Trophoblast cell (in vitro differentiated cells and primary cell): Measurements from ENCODE around the gene AFAP1L1.
A peak's percentile ranks its signal among the peaks of the same experiment; 100 is the strongest.

Source experiments
- DNase-seq, 2 donors: peaks; one replicate each; pipeline ENCODE4 v3.0.0-alpha.2; 2016
- H2AFZ ChIP-seq: 2 replicates; pipeline ENCODE4 v1.6.1; 2013; ENCODE audit warnings: low read length, moderate library complexity, mild to moderate bottlenecking; ENCODE audit not compliant: insufficient read depth, poor library complexity
- H2AK5ac ChIP-seq: 2 replicates; pipeline ENCODE4 v1.6.1; 2013; ENCODE audit warnings: mild to moderate bottlenecking, low read length
- H2BK120ac ChIP-seq: 2 replicates; pipeline ENCODE4 v1.6.1; 2013; ENCODE audit warnings: low read length, mild to moderate bottlenecking, moderate library complexity; ENCODE audit not compliant: insufficient read depth, poor library complexity
- H2BK12ac ChIP-seq: 2 replicates; pipeline ENCODE4 v1.6.1; 2013; ENCODE audit warnings: mild to moderate bottlenecking, low read length, moderate library complexity
- H2BK5ac ChIP-seq: 2 replicates; pipeline ENCODE4 v1.6.1; 2013; ENCODE audit warnings: low read length, low read depth, moderate library complexity, mild to moderate bottlenecking; ENCODE audit not compliant: poor library complexity
- H3K14ac ChIP-seq: 2 replicates; pipeline ENCODE4 v1.6.1; 2013; ENCODE audit warnings: mild to moderate bottlenecking, low read length
- H3K18ac ChIP-seq: 2 replicates; pipeline ENCODE4 v1.6.1; 2013; ENCODE audit warnings: mild to moderate bottlenecking, low read length
- H3K23ac ChIP-seq: 2 replicates; pipeline ENCODE4 v1.6.1; 2013; ENCODE audit warnings: low read length
- H3K27ac ChIP-seq: 2 replicates; pipeline ENCODE4 v1.5.1; 2013; ENCODE audit warnings: low read depth, mild to moderate bottlenecking, inconsistent platforms, low read length, moderate library complexity
- H3K27me3 ChIP-seq: 2 replicates; pipeline ENCODE4 v1.6.1; 2013; ENCODE audit warnings: inconsistent platforms, mild to moderate bottlenecking, low read length, moderate library complexity; ENCODE audit not compliant: insufficient read depth
- H3K36me3 ChIP-seq, 2 experiments: 1 replicate in 1 of 2; 2 replicates in 1 of 2; pipeline ENCODE4 v1.6.1; 2013; ENCODE audit warnings: low read length in 2 of 2, mild to moderate bottlenecking in 2 of 2, moderate library complexity in 1 of 2; ENCODE audit not compliant: insufficient read depth in 2 of 2, control insufficient read depth in 1 of 2
- H3K4ac ChIP-seq: 2 replicates; pipeline ENCODE4 v1.6.1; 2013; ENCODE audit warnings: low read depth, mild to moderate bottlenecking, low read length, moderate library complexity
- H3K4me1 ChIP-seq, 2 experiments: 1 replicate in 1 of 2; 2 replicates in 1 of 2; pipeline ENCODE4 v1.6.1; 2013; ENCODE audit warnings: low read length in 2 of 2, mild to moderate bottlenecking in 2 of 2, moderate library complexity in 1 of 2; ENCODE audit not compliant: insufficient read depth in 2 of 2, control insufficient read depth in 1 of 2
- H3K4me2 ChIP-seq: 2 replicates; pipeline ENCODE4 v1.6.1; 2013; ENCODE audit warnings: inconsistent platforms, mild to moderate bottlenecking, low read length, moderate library complexity
- H3K4me3 ChIP-seq: 2 replicates; pipeline ENCODE4 v1.5.1; 2013; ENCODE audit warnings: mild to moderate bottlenecking, low read depth, low read length, inconsistent platforms
- H3K79me1 ChIP-seq: one replicate; pipeline ENCODE4 v1.6.1; 2013; ENCODE audit warnings: low read length
- H3K79me2 ChIP-seq: 2 replicates; pipeline ENCODE4 v1.6.1; 2013; ENCODE audit warnings: low read length, mild to moderate bottlenecking; ENCODE audit not compliant: control insufficient read depth, insufficient read depth, poor library complexity
- H3K9ac ChIP-seq: 2 replicates; pipeline ENCODE4 v1.6.1; 2013; ENCODE audit warnings: mild to moderate bottlenecking, low read length
- H3K9me3 ChIP-seq: 2 replicates; pipeline ENCODE4 v1.6.1; 2013; ENCODE audit warnings: low read depth, mild to moderate bottlenecking, control low read depth, inconsistent platforms, low read length; ENCODE audit not compliant: insufficient read depth
- H4K12ac ChIP-seq: 2 replicates; pipeline ENCODE4 v1.6.1; 2013; ENCODE audit warnings: low read depth, mild to moderate bottlenecking, low read length, moderate library complexity
- H4K8ac ChIP-seq: 2 replicates; pipeline ENCODE4 v1.6.1; 2013; ENCODE audit warnings: low read depth, mild to moderate bottlenecking, low read length, moderate library complexity
- H4K91ac ChIP-seq: one replicate; pipeline ENCODE4 v1.6.1; 2013; ENCODE audit warnings: low read depth, mild to moderate bottlenecking, low read length, moderate library complexity
- whole genome bisulfite sequencing: extraction: QIAGEN DNeasy Blood & Tissue Kit; methylation state at CpG from one replicate; pipeline ENCODE4 v1.1.7; 2013; ENCODE audit warnings: missing lambda C conversion rate; ENCODE audit not compliant: insufficient read length, insufficient coverage; ENCODE audit errors: extremely low coverage; 5-methylcytosine and 5-hydroxymethylcytosine counted together

AFAP1L1 gene

DNA sequence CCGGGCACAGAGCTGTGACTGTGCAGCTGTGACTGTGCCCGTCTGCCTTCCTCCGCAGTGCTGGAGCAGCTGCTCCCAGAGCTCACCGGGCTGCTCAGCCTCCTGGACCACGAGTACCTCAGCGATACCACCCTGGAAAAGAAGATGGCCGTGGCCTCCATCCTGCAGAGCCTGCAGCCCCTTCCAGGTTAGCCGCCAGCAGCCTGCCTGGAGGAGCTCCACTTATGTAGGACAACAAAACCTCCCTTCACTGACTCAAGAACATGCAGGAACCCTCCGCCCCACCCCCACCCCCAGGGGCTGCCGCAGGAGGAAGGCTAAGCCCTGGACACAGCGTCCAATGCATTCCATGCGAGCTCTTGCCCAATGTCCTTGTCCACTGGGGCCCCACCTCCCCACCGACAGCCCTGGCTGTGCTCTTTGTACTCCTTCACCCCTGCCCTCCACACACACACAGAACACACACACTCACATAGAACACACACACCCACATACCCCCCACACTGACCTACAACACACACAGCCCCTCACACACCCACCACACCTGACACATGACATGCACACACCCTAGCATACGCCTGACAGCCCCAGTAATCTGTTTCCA is 27.9 kb downstream of the AFAP1L1 start:
- Histone ChIP-seq H3K18ac (peak overlapping the region; percentile 8), H3K4me3 (no peak overlapping the region), H3K4me2 (no peak overlapping the region), H3K36me3 (no peaks in the 10 kb centered on the region), H4K91ac (peak overlapping the region; percentile 36), H3K27ac (peak overlapping the region; percentile 10), H2BK5ac (peak overlapping the region; percentile 26), H3K27me3 (no peaks in the 10 kb centered on the region), H3K23ac (no peak overlapping the region), H2BK12ac (peak overlapping the region; percentile 7), H2AK5ac (no peak overlapping the region), H3K4ac (no peak overlapping the region), H3K4me1 (peaks cover 12 to 20% of the 10 kb centered on the region in 2 experiments), H3K9ac (no peak overlapping the region), H3K14ac (peak overlapping the region; percentile 12), H4K12ac (no peak overlapping the region), H3K79me1 (peaks cover 7% of the 10 kb centered on the region), H2BK120ac (peak overlapping the region; percentile 6), H2AFZ (no peak overlapping the region), H3K79me2 (no peaks in the 10 kb centered on the region), H3K9me3 (no peaks in the 10 kb centered on the region), H4K8ac (no peak overlapping the region)
- WGBS: no CpG with 5 or more reads among the region's 14 CpGs
- peak; percentile 83 to 89 for DNase-seq

DNA sequence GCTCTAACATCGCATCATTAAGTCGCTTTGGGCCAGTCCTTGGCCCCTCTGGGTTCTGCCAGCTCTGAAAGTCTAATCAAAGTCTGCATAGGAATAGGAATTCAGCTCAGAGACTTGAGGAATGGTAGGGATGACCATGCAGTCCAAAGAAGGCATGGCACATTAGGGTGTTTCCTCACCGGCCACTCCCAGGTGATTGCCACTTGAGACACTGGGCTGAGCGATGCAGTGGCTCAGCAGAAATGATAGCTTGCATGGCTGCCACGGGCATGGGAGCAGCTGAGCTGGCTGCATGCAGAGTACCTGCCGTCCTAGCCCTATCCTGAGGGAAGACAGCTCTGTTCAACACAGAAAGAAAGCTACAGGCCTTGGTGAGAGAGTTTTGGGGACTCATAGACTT is 28.8 kb downstream of the AFAP1L1 start:
- Histone ChIP-seq H3K9me3 (no peaks in the 10 kb centered on the region), H3K79me1 (peaks cover 7% of the 10 kb centered on the region), H3K36me3 (no peaks in the 10 kb centered on the region), H3K14ac (peak overlapping the region; percentile 23), H2AFZ (no peak overlapping the region), H4K91ac (peak overlapping the region; percentile 52), H3K27me3 (no peaks in the 10 kb centered on the region), H3K27ac (no peak overlapping the region), H3K18ac (no peak overlapping the region), H2BK120ac (no peak overlapping the region), H4K12ac (no peak overlapping the region), H3K23ac (no peak overlapping the region), H3K9ac (no peak overlapping the region), H3K79me2 (no peaks in the 10 kb centered on the region), H3K4me1 (peaks cover 12 to 20% of the 10 kb centered on the region in 2 experiments), H2BK5ac (no peak overlapping the region), H3K4me3 (no peak overlapping the region), H3K4ac (no peak overlapping the region), H4K8ac (no peak overlapping the region), H2BK12ac (no peak overlapping the region), H3K4me2 (no peak overlapping the region), H2AK5ac (no peak overlapping the region)
- peak in 1 of 2 donors; percentile 69 for DNase-seq
- no CpG with 5 or more reads among the region's 6 CpGs for WGBS

GRCh38 chr5:149301049-149301743 is 29.5 kb downstream of the AFAP1L1 start:
- no peak overlapping the region for H3K27ac ChIP-seq
- H3K79me1 ChIP-seq: peaks cover 7% of the 10 kb centered on the region
- no peak overlapping the region for H3K23ac ChIP-seq
- no peaks in the 10 kb centered on the region for H3K79me2 ChIP-seq
- WGBS: no CpG with 5 or more reads among the region's 13 CpGs
- no peak overlapping the region for H4K12ac ChIP-seq
- H3K4me3 ChIP-seq: no peak overlapping the region
- no peak overlapping the region for H4K8ac ChIP-seq
- peak overlapping the region; percentile 11 for H3K14ac ChIP-seq
- H3K4ac ChIP-seq: no peak overlapping the region
- H3K4me1 ChIP-seq: peaks cover 12 to 20% of the 10 kb centered on the region in 2 experiments
- peak overlapping the region; percentile 21 for H4K91ac ChIP-seq
- no peaks in the 10 kb centered on the region for H3K9me3 ChIP-seq
- no peaks in the 10 kb centered on the region for H3K36me3 ChIP-seq
- H3K18ac ChIP-seq: no peak overlapping the region
- peak overlapping the region; percentile 3 for H2BK120ac ChIP-seq
- no peak overlapping the region for H3K4me2 ChIP-seq
- peak; percentile 93 to 98 for DNase-seq
- peak overlapping the region; percentile 38 for H2BK12ac ChIP-seq
- no peak overlapping the region for H2BK5ac ChIP-seq
- H3K27me3 ChIP-seq: no peaks in the 10 kb centered on the region
- H2AK5ac ChIP-seq: no peak overlapping the region
- no peak overlapping the region for H3K9ac ChIP-seq
- no peak overlapping the region for H2AFZ ChIP-seq

GRCh38 chr5:149301744-149302380 is 30.2 kb downstream of the AFAP1L1 start:
- no peak overlapping the region for H2BK5ac ChIP-seq

More at GRCh38 chr5:149301744-149302380, 30.2 kb downstream of the AFAP1L1 start:
- no peak overlapping the region for H3K4me2 ChIP-seq
- H3K9ac ChIP-seq: no peak overlapping the region
- no peak overlapping the region for H4K12ac ChIP-seq
- H3K9me3 ChIP-seq: no peaks in the 10 kb centered on the region
- peaks cover 12 to 20% of the 10 kb centered on the region in 2 experiments for H3K4me1 ChIP-seq
- H3K79me2 ChIP-seq: no peaks in the 10 kb centered on the region
- H3K4me3 ChIP-seq: no peak overlapping the region
- H2BK120ac ChIP-seq: no peak overlapping the region
- no peaks in the 10 kb centered on the region for H3K27me3 ChIP-seq
- no peak overlapping the region for H3K4ac ChIP-seq
- H4K8ac ChIP-seq: no peak overlapping the region
- no peak overlapping the region for H3K14ac ChIP-seq
- no peak overlapping the region for H3K27ac ChIP-seq
- H2AK5ac ChIP-seq: no peak overlapping the region
- peaks cover 7% of the 10 kb centered on the region for H3K79me1 ChIP-seq
- no peak overlapping the region for H2AFZ ChIP-seq
- DNase-seq: no peak
- no CpG with 5 or more reads among the region's 8 CpGs for WGBS
- no peaks in the 10 kb centered on the region for H3K36me3 ChIP-seq
- H4K91ac ChIP-seq: no peak overlapping the region
- no peak overlapping the region for H3K23ac ChIP-seq
- H2BK12ac ChIP-seq: no peak overlapping the region
- no peak overlapping the region for H3K18ac ChIP-seq
